ENCODE results near the gene TBCEL.
"Not testable (repeated sequence)": the region's sequence is repeated elsewhere in the genome, so short reads cannot be mapped to it uniquely, and the experiment has no call there.

TBCEL gene

GRCh38 chr11:121023848-121024751, at the start of gene TBCEL:
TBCEL (plus strand) TSS chr11:121024102; CDS start chr11:121045691, 21,589 bp downstream.
- DNase-seq = peak; percentile 74

DNA sequence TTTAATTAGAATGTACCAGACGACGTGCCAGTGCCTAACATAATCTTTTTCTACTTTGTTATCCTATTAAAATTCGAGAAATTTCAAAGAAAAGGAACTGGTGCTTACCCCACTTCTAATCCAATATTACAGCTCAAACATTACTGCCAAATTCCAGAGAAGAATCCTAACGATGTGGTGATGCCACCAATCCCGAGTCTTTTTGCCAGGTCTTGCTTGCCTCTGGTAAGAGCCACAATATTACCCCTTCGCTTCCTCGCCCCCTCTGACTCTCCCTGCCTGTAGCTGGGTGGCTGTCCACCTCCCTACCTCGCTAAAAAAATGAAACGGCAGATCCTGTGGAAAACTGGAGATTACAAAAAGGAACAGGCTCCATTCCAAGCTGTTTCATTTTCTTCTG, 49.4 kb upstream of the TBCEL start:
- DNase-seq = no peak

DNA sequence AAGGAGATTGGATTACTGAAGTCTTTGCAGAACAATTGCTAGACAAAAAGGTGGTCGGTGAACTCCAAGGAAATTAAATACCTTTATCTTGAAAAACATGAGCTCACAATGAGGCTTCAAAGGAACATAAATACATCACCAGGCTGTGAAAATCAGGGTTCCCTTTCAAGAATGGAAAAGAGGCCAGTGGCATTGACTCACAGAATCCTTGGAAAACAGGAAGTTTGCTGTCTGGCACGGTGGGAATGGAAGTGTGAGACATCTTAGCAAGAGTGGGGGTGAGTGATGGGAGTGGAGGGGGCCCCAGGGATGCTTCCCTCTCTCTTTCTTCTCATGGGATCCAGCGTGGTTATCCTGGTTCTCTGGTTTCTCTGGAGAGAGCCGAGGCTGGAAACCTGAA, 48.9 kb upstream of the TBCEL start:
- DNase-seq = no peak

- DNase-seq = no peak
These were observed 46.4 kb upstream of the TBCEL start for GRCh38 chr11:120977266-120978137.

DNA sequence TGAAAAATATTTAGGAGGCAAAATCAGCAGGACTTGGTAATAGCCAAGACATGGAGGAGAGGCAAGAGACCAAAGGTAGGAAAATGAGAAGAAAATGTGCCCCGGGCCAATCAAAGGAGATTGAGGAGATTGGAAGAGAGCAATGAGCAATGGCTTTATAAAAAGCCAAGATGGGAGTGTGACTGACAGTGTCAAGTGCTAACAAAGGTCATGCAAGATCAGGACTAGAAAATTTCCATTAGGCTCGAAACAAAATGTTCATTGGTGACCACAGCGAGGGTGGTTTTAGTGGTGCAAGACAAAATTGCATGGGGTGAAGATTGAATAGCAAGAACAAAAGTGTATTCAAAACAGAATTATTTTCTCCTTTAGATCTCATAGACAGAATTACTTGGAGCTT, 45.2 kb upstream of the TBCEL start:
- no peak for DNase-seq

- peak; percentile 39 for DNase-seq
These were observed 38.0 kb upstream of the TBCEL start for GRCh38 chr11:120985718-120986569.

DNA sequence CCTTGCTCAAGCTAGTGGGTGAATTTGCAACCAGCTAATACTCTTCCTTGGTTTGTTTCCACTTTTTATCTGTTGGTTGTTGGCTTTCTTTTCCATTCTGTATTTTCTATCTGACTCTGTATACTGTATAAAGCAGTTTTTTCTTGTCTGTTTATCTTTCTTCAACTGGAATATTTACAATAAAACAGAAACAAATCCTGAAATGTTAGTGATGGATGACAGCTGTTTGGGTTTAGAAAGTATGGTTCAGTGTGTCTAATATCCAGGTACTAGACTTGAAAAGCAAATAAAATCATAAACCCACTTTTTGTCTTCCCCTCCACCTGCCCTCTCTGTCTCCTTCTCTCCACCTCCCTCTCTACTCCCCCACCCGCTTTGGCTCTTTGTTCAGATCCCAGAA, 35.3 kb upstream of the TBCEL start:
- no peak for DNase-seq

DNA sequence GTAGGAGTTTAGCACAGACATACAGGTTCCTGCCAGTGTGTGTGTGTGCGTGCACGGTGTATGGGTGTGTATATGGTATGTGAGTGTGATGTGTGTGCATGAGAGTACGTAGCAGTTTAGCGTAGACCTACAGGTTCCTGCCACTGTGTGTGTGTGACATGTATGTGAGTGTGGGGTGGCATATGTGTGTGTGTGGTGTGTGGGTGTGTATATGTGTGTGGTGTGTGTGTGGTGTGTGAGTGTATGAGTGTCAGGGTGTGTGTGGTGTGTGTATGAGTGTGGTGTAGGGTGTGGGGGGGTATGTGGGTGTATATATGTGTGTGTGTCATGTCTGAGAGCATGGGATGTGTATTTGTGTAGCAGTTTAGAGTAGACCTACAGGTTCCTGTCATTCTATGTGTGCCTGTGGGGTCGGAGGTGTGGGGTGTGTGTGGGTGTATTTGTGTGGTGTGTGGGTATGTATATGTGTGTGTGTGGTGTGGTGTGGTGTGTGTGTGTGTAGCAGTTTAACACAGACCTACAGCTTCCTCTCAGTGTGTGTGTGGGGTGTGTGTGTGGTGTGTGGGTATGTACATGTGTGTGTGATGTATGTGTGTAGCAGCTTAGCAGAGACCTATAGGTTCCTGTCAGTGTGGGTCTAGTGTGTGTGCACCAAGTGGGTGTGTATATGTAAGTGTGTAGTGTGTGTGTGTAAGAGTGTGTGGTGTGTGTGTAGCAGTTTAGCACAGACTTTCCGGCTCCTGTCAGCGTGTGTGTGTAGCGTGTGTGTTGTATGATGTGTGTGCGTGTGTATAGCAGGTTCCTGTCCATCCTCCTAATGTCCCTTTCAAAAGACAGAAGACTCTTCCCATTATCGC, 31.8 kb upstream of the TBCEL start:
- DNase-seq = no peak

GRCh38 chr11:120994091-120994859, 29.6 kb upstream of the TBCEL start:
- no peak for DNase-seq

DNA sequence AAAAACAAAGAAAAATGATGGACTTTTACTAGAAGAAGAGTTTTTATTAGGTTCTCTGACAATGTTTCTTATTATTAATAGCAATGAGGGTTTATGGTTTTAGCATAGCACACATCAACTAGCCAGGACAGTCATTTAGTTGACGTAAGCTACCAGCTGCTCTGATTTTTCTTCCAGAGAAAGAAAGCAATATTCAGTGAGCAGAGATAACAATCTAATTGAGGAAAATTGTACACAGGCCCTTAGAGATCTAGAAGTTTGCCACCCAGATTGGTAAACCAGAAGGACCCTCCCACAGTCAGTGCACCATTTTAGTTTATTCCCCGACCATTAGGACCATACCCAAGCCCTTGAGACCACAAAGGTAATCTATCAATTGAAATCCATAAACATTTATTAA, 28.7 kb upstream of the TBCEL start:
- no peak for DNase-seq

- DNase-seq = no peak
These were observed 26.9 kb upstream of the TBCEL start for GRCh38 chr11:120996973-120997372.

GRCh38 chr11:120998581-120998980, 25.3 kb upstream of the TBCEL start:
- DNase-seq = no peak

GRCh38 chr11:121004206-121004840, 19.6 kb upstream of the TBCEL start:
- DNase-seq = no peak

GRCh38 chr11:121006922-121007321, 17.0 kb upstream of the TBCEL start:
- DNase-seq = no peak

GRCh38 chr11:121008551-121008950, 15.4 kb upstream of the TBCEL start:
- no peak for DNase-seq

DNA sequence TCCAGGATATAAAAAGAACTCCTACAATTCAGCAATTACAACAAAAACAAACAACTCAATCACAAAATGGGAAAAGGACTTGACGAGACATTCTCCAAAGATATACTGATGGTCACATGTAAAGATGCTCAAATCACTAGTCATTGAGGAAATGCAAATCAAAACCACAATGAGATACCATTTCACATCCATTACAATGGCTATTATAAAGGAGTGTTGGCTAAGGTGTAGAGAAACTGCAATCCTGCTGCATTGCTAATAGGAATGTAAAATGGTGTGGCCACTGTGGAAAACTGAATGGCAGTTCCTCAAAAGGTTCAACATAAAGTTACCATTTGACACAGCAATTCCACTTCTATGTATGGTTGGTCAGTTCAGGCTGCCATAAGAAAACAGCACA, 11.8 kb upstream of the TBCEL start:
- DNase-seq = no peak

GRCh38 chr11:121018746-121019145, 5.2 kb upstream of the TBCEL start:
- no peak for DNase-seq

GRCh38 chr11:121021718-121022117, 2.2 kb upstream of the TBCEL start:
- DNase-seq = not testable (repeated sequence)

GRCh38 chr11:121024989-121025388, 1.1 kb downstream of the TBCEL start:
- DNase-seq = peak; percentile 4

- DNase-seq = no peak
These were observed 5.3 kb downstream of the TBCEL start for GRCh38 chr11:121029153-121029552.

Measured in MV-4-11 (cell line).